GM12878 (cell line): ENCODE measurements around the gene TSEN54.

Source experiments
- EP300 ChIP-seq, 2 experiments: fragments of 150-350 bp in 1 of 2; IDR thresholded peaks; 2 replicates each; pipeline ENCODE4 v1.6.1; 2011 to 2012; ENCODE audit warnings: low read depth in 2 of 2, low read length in 2 of 2, borderline replicate concordance in 1 of 2, improper control_type of control experiment in 1 of 2, inconsistent platforms in 1 of 2; ENCODE audit not compliant: control insufficient read depth in 1 of 2
- MXI1 ChIP-seq: fragments of 150-350 bp; IDR thresholded peaks from 2 replicates; pipeline ENCODE4 v1.6.1; 2011; ENCODE audit warnings: low read depth, mild to moderate bottlenecking, inconsistent platforms, low read length, improper control_type of control experiment
- NFXL1 ChIP-seq: fragments of 450-650 bp; IDR thresholded peaks from 2 replicates; pipeline ENCODE4 v1.6.1; 2017; ENCODE audit warnings: antibody characterized with exemption, mild to moderate bottlenecking, borderline replicate concordance
- NR2C2 ChIP-seq: IDR thresholded peaks from 2 replicates; pipeline ENCODE4 v1.6.1; 2011; ENCODE audit warnings: borderline replicate concordance, low read depth; ENCODE audit not compliant: control insufficient read depth, insufficient read length
- POLR2AphosphoS5 ChIP-seq: IDR thresholded peaks from 2 replicates; pipeline ENCODE4 v1.6.1; 2011; ENCODE audit warnings: mild to moderate bottlenecking, low read length, inconsistent platforms
- SIN3A ChIP-seq: IDR thresholded peaks from 2 replicates; pipeline ENCODE4 v1.6.1; 2012; ENCODE audit warnings: low read depth, low read length, improper control_type of control experiment
- SREBF2 ChIP-seq: IDR thresholded peaks from 2 replicates; pipeline ENCODE4 v1.6.1; 2012; ENCODE audit warnings: mild to moderate bottlenecking, low read length
- ZNF622 ChIP-seq: fragments of 450-650 bp; IDR thresholded peaks from 2 replicates; pipeline ENCODE4 v1.6.1; 2017; ENCODE audit warnings: mild to moderate bottlenecking, inconsistent platforms
- TF ChIP-seq, protein P1 (sequence below): IDR thresholded peaks from 2 replicates; pipeline ENCODE4 v1.6.1; 2012; ENCODE audit warnings: improper control_type of control experiment, low read depth, low read length; ENCODE audit not compliant: insufficient replicate concordance
- TF ChIP-seq, protein P2 (sequence below), 3 experiments: IDR thresholded peaks in 2 of 3; conservative IDR thresholded peaks in 1 of 3; 2 replicates each; pipeline ENCODE4 v1.5.1; 2011; ENCODE audit warnings: low read depth in 3 of 3, low read length in 3 of 3, mild to moderate bottlenecking in 3 of 3, control low read depth in 2 of 3, moderate library complexity in 2 of 3, inconsistent platforms in 1 of 3, mixed read lengths in 1 of 3; ENCODE audit not compliant: control insufficient read depth in 2 of 3, insufficient read depth in 1 of 3; ENCODE audit errors: extremely low read depth in 1 of 3
- TF ChIP-seq, protein P3 (sequence below): IDR thresholded peaks from 2 replicates; pipeline ENCODE4 v1.6.1; 2011; ENCODE audit warnings: mild to moderate bottlenecking, low read depth, low read length, moderate library complexity; ENCODE audit not compliant: insufficient replicate concordance

DNA sequence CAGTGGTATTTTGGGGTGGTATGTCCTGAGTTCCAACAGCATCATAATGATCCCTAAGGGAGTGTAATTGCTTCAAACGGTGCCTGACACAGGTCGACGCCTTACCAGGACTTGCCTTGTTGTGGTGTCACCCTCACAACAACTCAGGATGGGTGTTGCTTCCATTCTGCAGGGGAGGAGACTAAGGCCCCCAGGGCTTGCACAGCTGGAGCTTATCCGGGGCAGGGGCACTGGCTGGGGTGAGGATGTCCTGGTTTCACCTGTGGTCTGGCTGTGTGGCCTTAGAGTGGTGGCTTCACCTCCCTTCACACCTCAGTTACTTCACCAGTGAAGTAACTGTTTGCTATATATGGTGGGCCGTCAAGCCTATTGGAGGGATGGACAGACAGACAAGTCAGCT lies 32.5 kb downstream of the TSEN54 start:
- no peak for TF ChIP-seq SREBF2
- TF ChIP-seq, protein P1, sequence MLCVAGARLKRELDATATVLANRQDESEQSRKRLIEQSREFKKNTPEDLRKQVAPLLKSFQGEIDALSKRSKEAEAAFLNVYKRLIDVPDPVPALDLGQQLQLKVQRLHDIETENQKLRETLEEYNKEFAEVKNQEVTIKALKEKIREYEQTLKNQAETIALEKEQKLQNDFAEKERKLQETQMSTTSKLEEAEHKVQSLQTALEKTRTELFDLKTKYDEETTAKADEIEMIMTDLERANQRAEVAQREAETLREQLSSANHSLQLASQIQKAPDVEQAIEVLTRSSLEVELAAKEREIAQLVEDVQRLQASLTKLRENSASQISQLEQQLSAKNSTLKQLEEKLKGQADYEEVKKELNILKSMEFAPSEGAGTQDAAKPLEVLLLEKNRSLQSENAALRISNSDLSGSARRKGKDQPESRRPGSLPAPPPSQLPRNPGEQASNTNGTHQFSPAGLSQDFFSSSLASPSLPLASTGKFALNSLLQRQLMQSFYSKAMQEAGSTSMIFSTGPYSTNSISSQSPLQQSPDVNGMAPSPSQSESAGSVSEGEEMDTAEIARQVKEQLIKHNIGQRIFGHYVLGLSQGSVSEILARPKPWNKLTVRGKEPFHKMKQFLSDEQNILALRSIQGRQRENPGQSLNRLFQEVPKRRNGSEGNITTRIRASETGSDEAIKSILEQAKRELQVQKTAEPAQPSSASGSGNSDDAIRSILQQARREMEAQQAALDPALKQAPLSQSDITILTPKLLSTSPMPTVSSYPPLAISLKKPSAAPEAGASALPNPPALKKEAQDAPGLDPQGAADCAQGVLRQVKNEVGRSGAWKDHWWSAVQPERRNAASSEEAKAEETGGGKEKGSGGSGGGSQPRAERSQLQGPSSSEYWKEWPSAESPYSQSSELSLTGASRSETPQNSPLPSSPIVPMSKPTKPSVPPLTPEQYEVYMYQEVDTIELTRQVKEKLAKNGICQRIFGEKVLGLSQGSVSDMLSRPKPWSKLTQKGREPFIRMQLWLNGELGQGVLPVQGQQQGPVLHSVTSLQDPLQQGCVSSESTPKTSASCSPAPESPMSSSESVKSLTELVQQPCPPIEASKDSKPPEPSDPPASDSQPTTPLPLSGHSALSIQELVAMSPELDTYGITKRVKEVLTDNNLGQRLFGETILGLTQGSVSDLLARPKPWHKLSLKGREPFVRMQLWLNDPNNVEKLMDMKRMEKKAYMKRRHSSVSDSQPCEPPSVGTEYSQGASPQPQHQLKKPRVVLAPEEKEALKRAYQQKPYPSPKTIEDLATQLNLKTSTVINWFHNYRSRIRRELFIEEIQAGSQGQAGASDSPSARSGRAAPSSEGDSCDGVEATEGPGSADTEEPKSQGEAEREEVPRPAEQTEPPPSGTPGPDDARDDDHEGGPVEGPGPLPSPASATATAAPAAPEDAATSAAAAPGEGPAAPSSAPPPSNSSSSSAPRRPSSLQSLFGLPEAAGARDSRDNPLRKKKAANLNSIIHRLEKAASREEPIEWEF = no peak
- TF ChIP-seq, protein P2, sequence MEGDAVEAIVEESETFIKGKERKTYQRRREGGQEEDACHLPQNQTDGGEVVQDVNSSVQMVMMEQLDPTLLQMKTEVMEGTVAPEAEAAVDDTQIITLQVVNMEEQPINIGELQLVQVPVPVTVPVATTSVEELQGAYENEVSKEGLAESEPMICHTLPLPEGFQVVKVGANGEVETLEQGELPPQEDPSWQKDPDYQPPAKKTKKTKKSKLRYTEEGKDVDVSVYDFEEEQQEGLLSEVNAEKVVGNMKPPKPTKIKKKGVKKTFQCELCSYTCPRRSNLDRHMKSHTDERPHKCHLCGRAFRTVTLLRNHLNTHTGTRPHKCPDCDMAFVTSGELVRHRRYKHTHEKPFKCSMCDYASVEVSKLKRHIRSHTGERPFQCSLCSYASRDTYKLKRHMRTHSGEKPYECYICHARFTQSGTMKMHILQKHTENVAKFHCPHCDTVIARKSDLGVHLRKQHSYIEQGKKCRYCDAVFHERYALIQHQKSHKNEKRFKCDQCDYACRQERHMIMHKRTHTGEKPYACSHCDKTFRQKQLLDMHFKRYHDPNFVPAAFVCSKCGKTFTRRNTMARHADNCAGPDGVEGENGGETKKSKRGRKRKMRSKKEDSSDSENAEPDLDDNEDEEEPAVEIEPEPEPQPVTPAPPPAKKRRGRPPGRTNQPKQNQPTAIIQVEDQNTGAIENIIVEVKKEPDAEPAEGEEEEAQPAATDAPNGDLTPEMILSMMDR (IDR thresholded peaks at IDR 0.05 in 2 of 3, conservative IDR thresholded peaks at IDR 0.05 in 1 of 3; ENCODE audit: control insufficient read depth in 2 of 3, extremely low read depth in 1 of 3, insufficient read depth in 1 of 3, low read depth in 3 of 3, low read length in 3 of 3) = no peak
- TF ChIP-seq NR2C2 = no peak
- no peak for TF ChIP-seq SIN3A
- TF ChIP-seq NFXL1 = no peak
- no peak for TF ChIP-seq MXI1
- TF ChIP-seq, protein P3, sequence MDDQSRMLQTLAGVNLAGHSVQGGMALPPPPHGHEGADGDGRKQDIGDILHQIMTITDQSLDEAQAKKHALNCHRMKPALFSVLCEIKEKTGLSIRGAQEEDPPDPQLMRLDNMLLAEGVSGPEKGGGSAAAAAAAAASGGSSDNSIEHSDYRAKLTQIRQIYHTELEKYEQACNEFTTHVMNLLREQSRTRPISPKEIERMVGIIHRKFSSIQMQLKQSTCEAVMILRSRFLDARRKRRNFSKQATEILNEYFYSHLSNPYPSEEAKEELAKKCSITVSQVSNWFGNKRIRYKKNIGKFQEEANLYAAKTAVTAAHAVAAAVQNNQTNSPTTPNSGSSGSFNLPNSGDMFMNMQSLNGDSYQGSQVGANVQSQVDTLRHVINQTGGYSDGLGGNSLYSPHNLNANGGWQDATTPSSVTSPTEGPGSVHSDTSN = no peak
- TF ChIP-seq POLR2AphosphoS5 = no peak
- TF ChIP-seq ZNF622 = no peak
- no peak for TF ChIP-seq EP300 (IDR thresholded peaks at IDR 0.05; ENCODE audit: borderline replicate concordance in 1 of 2, control insufficient read depth in 1 of 2, low read depth in 2 of 2, low read length in 2 of 2)
